BLaER1 treated with 17β-estradiol and CSF1 and Interleukin-3, amounts not matched to agents 10 nM and 100 nM (cell line): ENCODE measurements around the gene FAXDC2.

Experiments
- H3K27ac ChIP-seq, 11 experiments: shearing (Covaris generic); formaldehyde crosslinking; 2 replicates each; pipeline ENCODE4 v1.8.1; 2022
- H3K27me3 ChIP-seq, 11 experiments: shearing (Covaris generic); formaldehyde crosslinking; 2 replicates each; pipeline ENCODE4 v1.8.1; 2022
- H3K36me3 ChIP-seq, 11 experiments: shearing (Covaris generic); formaldehyde crosslinking; 2 replicates each; pipeline ENCODE4 v1.8.1; 2022
- H3K4me1 ChIP-seq, 10 experiments: shearing (Covaris generic); formaldehyde crosslinking; 2 replicates each; pipeline ENCODE4 v1.8.1; 2022
- H3K4me2 ChIP-seq, 11 experiments: shearing (Covaris generic); formaldehyde crosslinking; 2 replicates each; pipeline ENCODE4 v1.8.1; 2022
- H3K4me3 ChIP-seq, 10 experiments: shearing (Covaris generic); formaldehyde crosslinking; 2 replicates each; pipeline ENCODE4 v1.8.1; 2022
- H3K9ac ChIP-seq, 11 experiments: shearing (Covaris generic); formaldehyde crosslinking; 2 replicates each; pipeline ENCODE4 v1.8.1; 2022
- H3K9me3 ChIP-seq, 11 experiments: shearing (Covaris generic); formaldehyde crosslinking; replicated peaks in 1 of 11; 2 replicates each; pipeline ENCODE4 v1.8.1; 2022
- H4K20me1 ChIP-seq, 11 experiments: shearing (Covaris generic); formaldehyde crosslinking; 2 replicates each; pipeline ENCODE4 v1.8.1; 2022
- Cebpa-rat ChIP-seq, 11 experiments: shearing (Covaris generic); IDR thresholded peaks; 2 replicates each; pipeline ENCODE4 v1.8.1; 2022

The FAXDC2 gene, protein sequence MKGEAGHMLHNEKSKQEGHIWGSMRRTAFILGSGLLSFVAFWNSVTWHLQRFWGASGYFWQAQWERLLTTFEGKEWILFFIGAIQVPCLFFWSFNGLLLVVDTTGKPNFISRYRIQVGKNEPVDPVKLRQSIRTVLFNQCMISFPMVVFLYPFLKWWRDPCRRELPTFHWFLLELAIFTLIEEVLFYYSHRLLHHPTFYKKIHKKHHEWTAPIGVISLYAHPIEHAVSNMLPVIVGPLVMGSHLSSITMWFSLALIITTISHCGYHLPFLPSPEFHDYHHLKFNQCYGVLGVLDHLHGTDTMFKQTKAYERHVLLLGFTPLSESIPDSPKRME

DNA sequence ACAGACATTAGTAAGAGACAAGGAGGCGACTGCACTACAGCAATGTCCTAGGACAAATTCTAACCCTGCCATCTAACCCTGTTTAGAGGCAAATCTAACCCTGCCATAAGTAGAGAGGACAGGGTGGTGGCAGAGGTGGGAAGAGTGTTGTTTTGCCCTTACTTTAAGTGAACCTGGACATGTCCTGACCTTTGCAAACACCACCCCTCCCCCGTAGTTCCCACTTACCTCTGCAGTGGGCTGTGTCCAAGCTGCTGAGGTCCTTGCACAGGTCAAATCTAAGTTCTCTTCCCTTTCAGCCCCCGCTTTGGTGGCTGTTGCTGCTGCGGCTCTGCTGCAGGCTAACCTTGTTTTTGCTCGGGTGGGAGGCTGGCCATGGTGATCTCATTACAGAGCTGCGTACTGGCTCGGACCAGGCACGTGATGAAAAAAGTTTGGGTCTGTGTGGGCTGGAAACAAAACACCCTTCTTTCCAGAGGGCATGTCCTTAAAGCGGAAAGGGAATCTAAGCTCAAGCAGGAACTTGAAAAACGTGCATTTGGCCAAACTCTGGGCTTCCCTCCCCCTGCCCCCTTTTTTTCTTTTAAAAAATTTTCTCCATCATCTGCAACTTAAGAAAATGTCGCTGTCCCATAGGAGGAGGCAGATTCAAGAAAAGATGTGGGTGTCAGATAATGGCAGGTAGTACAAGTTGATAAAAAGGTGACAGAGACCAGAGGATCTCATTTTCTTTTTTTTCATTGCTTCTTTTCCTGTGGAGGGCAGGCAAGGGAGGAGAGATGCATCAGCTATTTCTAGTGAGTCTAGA is at the start of gene FAXDC2:
TSS of gene FAXDC2 (minus strand) at position 349 of the 808 bp plus-strand sequence. CDS start 12,425 bp downstream, outside the sequence.
- Histone ChIP-seq H3K9ac (peak within 1 kb of the TSS in 9 of 11 experiments; percentile 3 to 57 (median 28); a peak in 11 of 22 replicates), H3K9me3 (no peaks in the 10 kb centered on the region), H3K4me1 (peaks cover 29 to 36% (median 34%) of the 10 kb centered on the region in 10 experiments), H3K27me3 (no peaks in the 10 kb centered on the region), H3K27ac (peak within 1 kb of the TSS in 8 of 11 experiments; percentile 2 to 41 (median 18); a peak in 12 of 22 replicates), H3K4me3 (peak within 1 kb of the TSS in 4 of 10 experiments; percentile 6 to 37 (median 33); a peak in 6 of 20 replicates), H3K4me2 (peak within 1 kb of the TSS; percentile 50 to 88 (median 74)), H4K20me1 (no peaks in the 10 kb centered on the region), H3K36me3 (no peaks in the 10 kb centered on the region)
- TF ChIP-seq Cebpa-rat (IDR thresholded peaks at IDR 0.05), result no peak

DNA sequence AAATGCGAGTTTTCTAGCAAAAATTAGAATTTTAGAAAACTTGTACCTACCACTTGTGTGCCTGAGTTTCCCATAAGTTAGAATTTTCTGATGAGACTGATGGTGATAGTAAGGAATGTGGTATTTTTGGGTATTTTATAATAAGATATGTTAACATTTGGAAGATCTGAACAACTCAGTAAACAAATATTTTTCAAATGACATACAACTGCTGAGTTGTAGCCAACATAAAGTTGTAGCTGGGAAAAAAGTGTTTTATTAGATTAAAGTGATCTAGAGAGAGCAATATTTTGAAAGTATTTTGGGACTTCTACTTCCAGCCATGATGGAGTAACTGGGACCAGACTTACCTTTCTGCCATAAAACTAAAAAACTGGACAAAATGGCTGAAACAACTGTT is 49.7 kb upstream of the FAXDC2 start:
- Histone ChIP-seq H3K4me1 (no peaks in the 10 kb centered on the region), H3K4me3 (no peak overlapping the region), H3K9ac (no peak overlapping the region), H3K9me3 (no peaks in the 10 kb centered on the region), H3K27me3 (no peaks in the 10 kb centered on the region), H4K20me1 (no peaks in the 10 kb centered on the region), H3K27ac (no peak overlapping the region), H3K36me3 (peaks cover 98 to 100% (median 100%) of the 10 kb centered on the region in 11 experiments), H3K4me2 (no peak overlapping the region)
- no peak for TF ChIP-seq Cebpa-rat (IDR thresholded peaks at IDR 0.05)

DNA sequence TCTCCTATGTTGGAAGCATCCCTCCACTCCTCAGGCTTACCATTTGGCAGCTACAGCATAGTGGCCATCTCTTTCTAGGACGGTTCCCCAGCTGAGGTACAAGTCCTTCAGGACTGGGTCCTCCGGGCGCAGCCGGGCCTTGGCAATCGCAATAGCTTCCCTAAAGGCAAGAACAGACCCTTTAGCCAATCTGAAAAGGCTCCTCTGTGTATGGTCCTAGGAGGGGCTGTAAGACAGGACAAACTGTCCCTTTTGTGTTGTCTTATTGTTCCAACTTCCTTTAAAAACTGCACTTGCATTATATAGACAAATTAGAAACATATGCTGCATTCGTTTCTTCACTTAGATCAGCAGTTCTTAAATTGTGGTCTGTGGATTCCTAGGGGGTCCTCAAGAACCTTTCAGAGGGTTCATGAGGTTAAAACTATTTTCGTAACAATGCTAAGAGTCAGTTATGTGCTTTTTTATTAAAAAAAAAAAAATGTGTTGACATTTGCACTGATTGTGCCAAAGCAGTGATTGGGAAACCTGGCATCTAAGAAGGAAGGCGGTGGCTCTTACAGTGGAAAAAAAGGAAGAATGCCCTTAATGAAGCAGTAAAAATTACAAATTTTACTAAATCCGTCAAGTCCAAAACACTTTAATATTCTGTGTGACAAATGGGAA is 48.9 kb upstream of the FAXDC2 start:
- no peak for TF ChIP-seq Cebpa-rat (IDR thresholded peaks at IDR 0.05)
- Histone ChIP-seq H3K36me3 (peaks cover 98 to 100% (median 100%) of the 10 kb centered on the region in 11 experiments), H3K4me2 (no peak overlapping the region), H3K4me1 (no peaks in the 10 kb centered on the region), H3K9me3 (no peaks in the 10 kb centered on the region), H3K9ac (no peak overlapping the region), H3K27ac (no peak overlapping the region), H3K4me3 (no peak overlapping the region), H4K20me1 (no peaks in the 10 kb centered on the region), H3K27me3 (no peaks in the 10 kb centered on the region)

DNA sequence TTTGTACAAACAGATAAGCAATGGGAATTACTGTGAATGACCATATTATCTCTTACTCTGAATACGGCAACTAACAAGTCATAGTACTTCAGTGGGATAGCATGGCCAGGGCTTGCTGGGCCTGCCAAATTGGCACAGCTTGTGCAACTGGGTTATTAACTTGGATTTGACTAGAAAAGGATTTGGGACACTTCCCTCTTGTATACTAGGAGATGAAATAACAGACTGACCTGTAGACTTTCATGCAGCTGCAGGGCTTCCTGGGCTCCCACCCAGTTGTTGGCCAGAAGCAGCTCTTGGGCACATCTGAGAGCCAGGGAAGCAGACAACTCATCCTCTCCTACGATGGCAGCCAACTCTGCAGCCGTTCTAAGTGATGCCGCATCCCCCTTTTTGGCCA is 47.8 kb upstream of the FAXDC2 start:
- Histone ChIP-seq H3K27ac (no peak overlapping the region), H3K9me3 (no peaks in the 10 kb centered on the region), H3K4me3 (no peak overlapping the region), H4K20me1 (no peaks in the 10 kb centered on the region), H3K4me1 (no peaks in the 10 kb centered on the region), H3K4me2 (no peak overlapping the region), H3K9ac (no peak overlapping the region), H3K27me3 (no peaks in the 10 kb centered on the region), H3K36me3 (peaks cover 100% of the 10 kb centered on the region in 11 experiments)
- TF ChIP-seq Cebpa-rat (IDR thresholded peaks at IDR 0.05), result no peak

DNA sequence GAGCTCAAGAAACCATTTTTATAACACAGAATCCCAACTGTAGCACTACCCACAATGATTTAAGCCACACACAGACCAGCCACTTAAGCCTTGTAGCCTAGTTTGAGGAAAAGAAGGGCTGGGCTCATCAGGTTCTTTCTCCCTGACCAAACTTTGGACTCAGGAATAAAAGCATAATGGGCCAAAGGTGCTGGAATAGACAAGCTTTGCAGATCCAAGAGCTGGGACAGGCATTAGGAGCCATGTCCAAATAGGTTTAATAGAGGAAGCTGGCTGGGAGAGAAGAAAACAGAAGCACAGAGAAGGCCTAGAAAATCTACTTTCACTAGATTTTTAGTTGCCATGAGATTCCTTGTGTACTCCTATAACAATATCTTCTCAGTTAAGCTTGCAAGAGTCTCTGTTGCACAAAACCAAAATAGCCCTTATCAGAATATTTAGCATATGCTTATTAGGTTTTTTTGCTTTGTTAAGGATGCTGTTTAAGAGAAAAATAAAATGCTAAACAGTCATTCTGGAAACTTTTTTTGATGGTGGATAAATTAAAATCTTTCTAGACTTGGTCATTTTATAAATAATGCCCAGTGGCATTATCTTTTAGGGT is 46.3 kb upstream of the FAXDC2 start:
- Histone ChIP-seq H3K27me3 (no peaks in the 10 kb centered on the region), H3K9me3 (no peaks in the 10 kb centered on the region), H3K4me1 (peaks cover 0 to 12% (median 0%) of the 10 kb centered on the region in 10 experiments; a peak in 3 of 20 replicates), H3K36me3 (peaks cover 100% of the 10 kb centered on the region in 11 experiments), H3K4me2 (no peak overlapping the region), H3K4me3 (no peak overlapping the region), H3K9ac (no peak overlapping the region), H4K20me1 (peaks cover 0 to 4% (median 0%) of the 10 kb centered on the region in 11 experiments; a peak in 1 of 22 replicates), H3K27ac (no peak overlapping the region)
- no peak for TF ChIP-seq Cebpa-rat (IDR thresholded peaks at IDR 0.05)

DNA sequence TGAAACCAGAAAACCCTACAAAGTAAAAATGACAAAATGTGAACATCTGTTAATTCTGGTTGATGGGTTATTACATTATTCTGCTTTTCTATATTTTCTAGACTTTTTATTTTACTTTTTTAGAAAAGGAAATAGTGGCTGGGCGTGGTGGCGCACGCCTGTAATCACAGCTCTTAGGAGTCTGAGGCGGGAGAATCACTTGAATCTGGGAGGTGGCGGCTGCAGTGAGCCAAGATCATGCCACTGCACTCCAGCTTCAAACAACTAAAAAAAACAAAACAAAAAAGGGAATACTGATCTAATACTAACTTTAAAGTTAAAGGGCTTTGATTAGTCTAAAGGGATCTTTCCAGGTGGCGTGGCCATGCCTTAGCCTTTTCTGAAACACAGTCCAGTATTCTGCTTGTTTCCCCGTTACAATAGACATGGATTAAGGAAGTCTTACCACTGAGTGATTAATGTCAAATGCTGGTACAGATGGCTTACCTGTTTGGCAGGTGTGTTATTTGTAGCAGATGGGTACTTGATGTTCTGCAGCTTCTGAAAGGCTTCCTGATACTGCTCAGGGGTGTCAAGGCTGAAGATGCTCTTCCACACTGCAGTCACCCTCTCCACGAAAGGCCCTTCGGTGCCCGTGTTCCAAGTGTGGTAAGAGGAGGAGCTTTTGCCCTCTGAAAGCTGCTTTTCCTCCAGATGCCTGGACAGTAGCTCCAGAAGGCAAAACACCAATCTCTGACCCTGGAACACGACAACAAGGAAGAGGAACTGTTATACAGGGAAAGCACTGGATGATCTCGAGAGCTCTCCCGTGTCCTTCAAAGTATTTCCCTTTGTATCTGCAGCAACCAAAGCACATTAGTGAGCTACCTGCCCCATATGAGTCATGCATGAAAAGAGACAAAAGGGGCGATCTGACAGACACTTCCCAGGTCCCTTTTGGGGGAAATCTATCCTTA is 45.5 kb upstream of the FAXDC2 start:
- Histone ChIP-seq H3K4me2 (no peak overlapping the region), H3K27ac (no peak overlapping the region), H3K27me3 (no peaks in the 10 kb centered on the region), H3K36me3 (peaks cover 100% of the 10 kb centered on the region in 11 experiments), H3K4me1 (peaks cover 0 to 12% (median 0%) of the 10 kb centered on the region in 10 experiments; a peak in 3 of 20 replicates), H3K9me3 (no peaks in the 10 kb centered on the region), H4K20me1 (peaks cover 0 to 4% (median 0%) of the 10 kb centered on the region in 11 experiments; a peak in 1 of 22 replicates), H3K4me3 (no peak overlapping the region), H3K9ac (no peak overlapping the region)
- TF ChIP-seq Cebpa-rat (IDR thresholded peaks at IDR 0.05), result no peak

DNA sequence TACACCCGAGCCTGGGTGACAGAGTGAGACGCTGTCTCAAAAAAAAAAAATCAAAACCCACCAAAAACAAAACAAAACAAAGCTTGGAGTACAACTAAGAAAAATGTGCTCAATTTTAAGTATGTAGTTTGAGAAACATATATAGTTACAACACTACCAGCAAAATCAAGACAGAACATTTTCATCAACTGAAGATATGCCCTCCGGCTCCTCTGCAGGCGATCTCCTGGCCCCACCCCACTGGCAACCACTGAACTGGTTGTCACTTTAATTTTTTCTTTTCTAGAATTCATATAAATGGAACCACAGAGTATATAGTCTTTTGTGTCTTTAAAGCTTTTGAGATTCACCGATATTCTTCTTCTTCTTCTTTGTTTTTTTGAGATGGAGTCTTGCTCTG is 43.0 kb upstream of the FAXDC2 start:
- no peaks in the 10 kb centered on the region for H3K27me3 ChIP-seq
- H3K9me3 ChIP-seq, result peaks cover 0 to 10% (median 3%) of the 10 kb centered on the region in 11 experiments; a peak in 16 of 22 replicates
- TF ChIP-seq Cebpa-rat (IDR thresholded peaks at IDR 0.05), result no peak
- H3K4me1 ChIP-seq, result peaks cover 0 to 12% (median 0%) of the 10 kb centered on the region in 10 experiments; a peak in 3 of 20 replicates
- peaks cover 0 to 4% (median 0%) of the 10 kb centered on the region in 11 experiments; a peak in 1 of 22 replicates for H4K20me1 ChIP-seq
- H3K4me3 ChIP-seq, result no peak overlapping the region
- no peak overlapping the region for H3K4me2 ChIP-seq
- H3K36me3 ChIP-seq, result peaks cover 100% of the 10 kb centered on the region in 11 experiments
- H3K9ac ChIP-seq, result no peak overlapping the region
- no peak overlapping the region for H3K27ac ChIP-seq
